IPS DF 6.9 (cell line): ENCODE measurements around the gene TRIM15.
A peak's percentile ranks its signal among the peaks of the same experiment; 100 is the strongest.
"Not testable (repeated sequence)": the region's sequence is repeated elsewhere in the genome, so short reads cannot be mapped to it uniquely, and the experiment has no call there.

ENCODE experiments used
- DNase-seq: peaks from one replicate; pipeline ENCODE4 v3.0.0-alpha.2; 2013; ENCODE audit warnings: low read depth, low spot score
- H3K27ac ChIP-seq: one replicate; pipeline ENCODE4 v1.5.1; 2013; ENCODE audit warnings: low read length, control low read depth
- H3K27me3 ChIP-seq: 2 replicates; pipeline ENCODE4 v1.6.1; 2013; ENCODE audit warnings: mild to moderate bottlenecking, low read length; ENCODE audit not compliant: control insufficient read depth, insufficient read depth
- H3K36me3 ChIP-seq: 2 replicates; pipeline ENCODE4 v1.6.1; 2013; ENCODE audit warnings: low read length; ENCODE audit not compliant: control insufficient read depth, insufficient read depth
- H3K4me1 ChIP-seq: 2 replicates; pipeline ENCODE4 v1.6.1; 2013; ENCODE audit warnings: low read length; ENCODE audit not compliant: control insufficient read depth, insufficient read depth
- H3K4me3 ChIP-seq: 2 replicates; pipeline ENCODE4 v1.5.1; 2013; ENCODE audit warnings: mild to moderate bottlenecking, low read length
- H3K9me3 ChIP-seq: 2 replicates; pipeline ENCODE4 v1.6.1; 2013; ENCODE audit warnings: low read length, inconsistent platforms; ENCODE audit not compliant: control insufficient read depth, insufficient read depth
- WGBS: extraction: QIAGEN DNeasy Blood & Tissue Kit; methylation state at CpG from one replicate; pipeline ENCODE4 v1.1.7; 2013; ENCODE audit warnings: mixed read lengths, missing lambda C conversion rate; ENCODE audit not compliant: insufficient read length, insufficient coverage; 5-methylcytosine and 5-hydroxymethylcytosine counted together

TRIM15 gene

DNA sequence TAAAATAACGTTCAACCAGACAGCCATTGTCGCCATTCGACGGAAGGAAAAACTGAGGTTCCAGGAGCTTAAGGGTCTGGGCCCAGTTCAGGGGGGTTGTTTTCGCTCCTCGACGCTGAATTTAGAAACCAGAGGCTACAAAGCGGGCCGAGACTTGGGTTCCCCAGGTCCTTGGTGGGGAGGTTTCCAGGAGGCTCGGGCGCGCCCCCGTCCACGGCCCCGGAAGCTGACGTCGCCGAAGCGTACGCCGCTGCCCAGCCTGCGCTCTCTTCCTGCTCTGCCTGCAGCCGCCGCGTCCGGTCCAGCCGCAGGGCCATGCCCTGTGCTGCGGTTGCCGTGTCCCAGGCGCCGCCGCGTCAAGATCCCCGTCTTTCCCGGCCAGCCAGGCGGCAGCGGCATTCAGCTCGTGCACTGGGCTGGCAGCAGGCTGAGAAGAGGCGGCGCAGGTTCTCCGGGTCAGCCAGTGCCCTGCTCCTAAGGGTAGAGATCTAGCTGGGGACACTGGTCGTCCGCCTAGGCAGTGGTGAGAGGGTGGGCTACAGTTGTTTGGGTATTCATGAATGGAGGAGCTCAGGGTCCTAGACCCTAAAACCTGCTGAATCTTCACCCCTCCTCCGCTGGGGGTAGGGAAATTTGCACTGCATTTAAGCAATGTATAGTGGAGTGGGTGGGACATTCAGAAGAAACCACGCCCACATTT, 50.8 kb downstream of the TRIM15 start:
- Histone ChIP-seq H3K4me3 (peak overlapping the region; percentile 46; the same call in 1 of the 2 replicates), H3K36me3 (no peaks in the 10 kb centered on the region), H3K9me3 (no peaks in the 10 kb centered on the region), H3K27ac (no peak overlapping the region), H3K27me3 (no peaks in the 10 kb centered on the region), H3K4me1 (no peaks in the 10 kb centered on the region)
- no peak for DNase-seq
- whole genome bisulfite sequencing = no CpG with 5 or more reads among the region's 45 CpGs

DNA sequence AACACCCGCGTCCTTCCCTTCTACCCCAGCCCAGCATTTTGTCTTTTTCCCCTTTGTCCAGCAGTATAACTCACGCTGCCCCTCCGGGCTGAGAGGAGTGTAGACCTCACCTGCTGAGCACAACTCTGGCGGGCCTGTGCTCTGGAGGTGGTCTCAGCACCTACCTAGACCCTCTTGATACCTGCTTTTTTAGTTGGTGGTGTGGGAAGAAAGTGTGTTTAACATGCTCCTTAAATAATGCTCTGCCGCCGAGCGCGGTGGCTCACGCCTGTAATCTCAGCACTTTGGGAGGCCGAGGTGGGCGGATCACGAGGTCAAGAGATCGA, 51.3 kb downstream of the TRIM15 start:
- no peak for DNase-seq
- H3K27ac ChIP-seq = no peak overlapping the region
- WGBS = no CpG with 5 or more reads among the region's 14 CpGs
- peak overlapping the region; percentile 46; the same call in 1 of the 2 replicates for H3K4me3 ChIP-seq
- H3K9me3 ChIP-seq = no peaks in the 10 kb centered on the region
- H3K4me1 ChIP-seq = no peaks in the 10 kb centered on the region
- no peaks in the 10 kb centered on the region for H3K36me3 ChIP-seq
- no peaks in the 10 kb centered on the region for H3K27me3 ChIP-seq

DNA sequence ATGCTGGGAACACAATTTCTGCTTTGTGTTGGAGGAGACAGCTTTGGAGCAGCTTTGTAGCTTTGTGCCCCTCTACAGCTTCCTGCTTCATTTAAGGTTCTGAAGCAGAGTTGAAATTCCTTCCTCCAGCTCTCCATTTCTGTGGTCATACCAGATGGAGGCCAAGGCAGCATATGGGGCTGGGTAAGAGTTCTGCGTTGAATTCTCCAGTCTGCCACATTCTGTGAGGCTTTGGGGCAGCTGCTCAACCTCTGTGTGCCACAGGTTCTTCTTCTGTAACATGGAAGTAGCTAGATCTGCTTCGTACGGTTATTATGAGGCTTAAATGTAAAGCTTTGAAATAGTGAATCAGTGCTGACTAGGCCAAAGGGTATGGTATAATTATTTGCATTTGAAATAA, 52.8 kb downstream of the TRIM15 start:
- H3K27ac ChIP-seq = no peak overlapping the region
- no peaks in the 10 kb centered on the region for H3K36me3 ChIP-seq
- H3K27me3 ChIP-seq = no peaks in the 10 kb centered on the region
- DNase-seq = no peak
- H3K9me3 ChIP-seq = no peaks in the 10 kb centered on the region
- WGBS = no CpG with 5 or more reads among the region's 3 CpGs
- H3K4me3 ChIP-seq = no peak overlapping the region
- H3K4me1 ChIP-seq = no peaks in the 10 kb centered on the region

DNA sequence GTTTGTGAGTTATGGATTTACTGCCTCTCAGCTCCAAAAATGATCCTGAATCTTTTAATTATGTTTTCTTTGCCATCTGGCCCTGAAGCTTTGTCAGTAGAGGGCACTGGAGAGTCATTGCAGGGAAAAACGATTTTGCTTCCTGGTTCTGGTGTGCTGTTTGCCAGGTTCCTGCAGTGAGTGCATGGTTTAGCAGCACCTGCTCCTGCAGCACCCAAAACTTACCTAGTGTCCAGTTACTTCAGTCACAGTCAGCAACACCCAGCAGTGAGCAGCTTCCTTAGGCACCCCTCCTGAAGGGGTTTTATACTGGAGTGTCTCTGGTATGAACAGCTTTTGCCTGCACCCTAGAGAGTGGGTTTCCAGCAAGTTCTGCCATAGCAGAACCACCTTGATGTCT, 55.9 kb downstream of the TRIM15 start:
- DNase-seq = no peak
- H3K4me3 ChIP-seq = no peak overlapping the region
- WGBS = no CpG with 5 or more reads among the region's 1 CpG
- H3K27ac ChIP-seq = no peak overlapping the region
- no peaks in the 10 kb centered on the region; the same call in 1 of the 2 replicates for H3K9me3 ChIP-seq
- no peaks in the 10 kb centered on the region for H3K36me3 ChIP-seq
- H3K27me3 ChIP-seq = no peaks in the 10 kb centered on the region
- no peaks in the 10 kb centered on the region for H3K4me1 ChIP-seq

DNA sequence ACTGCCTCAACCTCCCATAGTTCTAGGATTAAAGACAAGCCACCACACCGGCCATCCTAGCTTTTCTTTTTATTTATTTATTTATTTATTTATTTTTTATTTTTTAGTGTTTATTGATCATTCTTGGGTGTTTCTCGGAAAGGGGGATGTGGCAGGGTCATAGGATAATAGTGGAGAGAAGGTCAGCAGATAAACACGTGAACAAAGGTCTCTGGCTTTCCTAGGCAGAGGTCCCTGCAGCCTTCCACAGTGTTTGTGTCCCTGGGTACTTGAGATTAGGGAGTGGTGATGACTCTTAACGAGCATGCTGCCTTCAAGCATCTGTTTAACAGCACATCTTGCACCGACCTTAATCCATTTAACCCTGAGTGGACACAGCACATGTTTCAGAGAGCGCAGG, 58.0 kb downstream of the TRIM15 start:
- not testable (repeated sequence) for H3K9me3 ChIP-seq, H3K4me3 ChIP-seq, DNase-seq, H3K36me3 ChIP-seq, H3K27ac ChIP-seq, H3K4me1 ChIP-seq, H3K27me3 ChIP-seq
- no CpG with 5 or more reads among the region's 6 CpGs for WGBS

DNA sequence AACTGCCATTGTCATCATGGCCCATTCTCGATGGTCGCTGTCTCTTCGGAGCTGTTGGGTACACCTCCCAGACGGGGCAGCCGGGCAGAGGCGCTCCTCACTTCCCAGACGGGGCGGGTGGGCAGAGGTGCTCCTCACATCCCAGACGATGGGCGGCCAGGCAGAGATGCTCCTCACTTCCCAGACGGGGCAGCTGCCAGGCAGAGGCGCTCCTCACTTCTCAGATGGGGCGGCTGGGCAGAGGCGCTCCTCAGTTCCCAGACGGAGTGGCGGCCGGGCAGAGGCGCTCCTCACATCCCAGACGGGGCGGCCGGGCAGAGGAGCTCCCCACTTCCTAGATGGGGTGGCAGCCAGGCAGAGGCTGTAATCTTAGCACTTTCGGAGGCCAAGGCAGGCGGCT, 58.6 kb downstream of the TRIM15 start:
- not testable (repeated sequence) for H3K27me3 ChIP-seq, H3K36me3 ChIP-seq, H3K9me3 ChIP-seq, H3K27ac ChIP-seq, H3K4me3 ChIP-seq, H3K4me1 ChIP-seq, DNase-seq
- no CpG with 5 or more reads among the region's 23 CpGs for WGBS
